Cardiac fibroblast (primary cell): ENCODE measurements around the gene TRIM7.
"Not testable (repeated sequence)": the region's sequence is repeated elsewhere in the genome, so short reads cannot be mapped to it uniquely, and the experiment has no call there.

Experiments
- DNase-seq, 2 donors: peaks; one replicate each; pipeline versions ENCODE4 v3.0.0 to v3.0.0-alpha.2; 2010; ENCODE audit warnings: low read depth in 2 of 2
- H3K4me3 ChIP-seq, 2 donors: replicated peaks in 1 of 2; 1 replicate in 1 of 2; 2 replicates in 1 of 2; pipeline ENCODE4 v1.5.1; 2011; ENCODE audit warnings: low read depth in 2 of 2, low read length in 2 of 2, mild to moderate bottlenecking in 2 of 2, moderate library complexity in 1 of 2
- TF ChIP-seq, protein P1 (sequence below): IDR thresholded peaks from one replicate; pipeline ENCODE4 v1.5.1; 2011; ENCODE audit warnings: low read depth, mild to moderate bottlenecking, low read length, inconsistent platforms

The TRIM7 gene

GRCh38 chr5:181181650-181182565 is 23.1 kb downstream of the TRIM7 start:
- peak; percentile 80 to 84 for DNase-seq
- no peak overlapping the region for H3K4me3 ChIP-seq

DNA sequence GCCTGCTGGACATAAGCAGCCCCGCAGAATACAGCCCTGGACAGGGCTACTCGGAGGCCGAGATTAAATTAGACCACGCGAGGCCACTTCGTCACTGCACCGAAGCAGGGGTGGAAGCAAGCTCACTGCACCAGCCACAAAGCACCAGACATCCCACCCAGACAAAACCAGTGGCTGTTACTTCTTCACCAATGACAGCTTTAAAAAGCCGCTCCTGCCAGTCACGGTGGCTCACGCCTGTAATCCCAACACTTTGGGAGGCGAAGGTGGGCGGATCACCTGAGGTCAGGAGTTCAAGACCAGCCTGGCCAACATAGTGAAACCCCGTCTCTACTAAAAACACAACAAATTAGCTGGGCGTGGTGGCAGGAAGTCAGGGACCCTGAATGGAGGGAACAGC is 27.4 kb downstream of the TRIM7 start:
- DNase-seq, H3K4me3 ChIP-seq: not testable (repeated sequence)

More at GRCh38 chr5:181181650-181182565, 23.1 kb downstream of the TRIM7 start:
- TF ChIP-seq, protein P1, sequence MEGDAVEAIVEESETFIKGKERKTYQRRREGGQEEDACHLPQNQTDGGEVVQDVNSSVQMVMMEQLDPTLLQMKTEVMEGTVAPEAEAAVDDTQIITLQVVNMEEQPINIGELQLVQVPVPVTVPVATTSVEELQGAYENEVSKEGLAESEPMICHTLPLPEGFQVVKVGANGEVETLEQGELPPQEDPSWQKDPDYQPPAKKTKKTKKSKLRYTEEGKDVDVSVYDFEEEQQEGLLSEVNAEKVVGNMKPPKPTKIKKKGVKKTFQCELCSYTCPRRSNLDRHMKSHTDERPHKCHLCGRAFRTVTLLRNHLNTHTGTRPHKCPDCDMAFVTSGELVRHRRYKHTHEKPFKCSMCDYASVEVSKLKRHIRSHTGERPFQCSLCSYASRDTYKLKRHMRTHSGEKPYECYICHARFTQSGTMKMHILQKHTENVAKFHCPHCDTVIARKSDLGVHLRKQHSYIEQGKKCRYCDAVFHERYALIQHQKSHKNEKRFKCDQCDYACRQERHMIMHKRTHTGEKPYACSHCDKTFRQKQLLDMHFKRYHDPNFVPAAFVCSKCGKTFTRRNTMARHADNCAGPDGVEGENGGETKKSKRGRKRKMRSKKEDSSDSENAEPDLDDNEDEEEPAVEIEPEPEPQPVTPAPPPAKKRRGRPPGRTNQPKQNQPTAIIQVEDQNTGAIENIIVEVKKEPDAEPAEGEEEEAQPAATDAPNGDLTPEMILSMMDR: peak; percentile 81

GRCh38 chr5:181176254-181176952 is 28.6 kb downstream of the TRIM7 start:
- no peak for DNase-seq
- no peak overlapping the region for H3K4me3 ChIP-seq
- TF ChIP-seq, protein P1: no peak

DNA sequence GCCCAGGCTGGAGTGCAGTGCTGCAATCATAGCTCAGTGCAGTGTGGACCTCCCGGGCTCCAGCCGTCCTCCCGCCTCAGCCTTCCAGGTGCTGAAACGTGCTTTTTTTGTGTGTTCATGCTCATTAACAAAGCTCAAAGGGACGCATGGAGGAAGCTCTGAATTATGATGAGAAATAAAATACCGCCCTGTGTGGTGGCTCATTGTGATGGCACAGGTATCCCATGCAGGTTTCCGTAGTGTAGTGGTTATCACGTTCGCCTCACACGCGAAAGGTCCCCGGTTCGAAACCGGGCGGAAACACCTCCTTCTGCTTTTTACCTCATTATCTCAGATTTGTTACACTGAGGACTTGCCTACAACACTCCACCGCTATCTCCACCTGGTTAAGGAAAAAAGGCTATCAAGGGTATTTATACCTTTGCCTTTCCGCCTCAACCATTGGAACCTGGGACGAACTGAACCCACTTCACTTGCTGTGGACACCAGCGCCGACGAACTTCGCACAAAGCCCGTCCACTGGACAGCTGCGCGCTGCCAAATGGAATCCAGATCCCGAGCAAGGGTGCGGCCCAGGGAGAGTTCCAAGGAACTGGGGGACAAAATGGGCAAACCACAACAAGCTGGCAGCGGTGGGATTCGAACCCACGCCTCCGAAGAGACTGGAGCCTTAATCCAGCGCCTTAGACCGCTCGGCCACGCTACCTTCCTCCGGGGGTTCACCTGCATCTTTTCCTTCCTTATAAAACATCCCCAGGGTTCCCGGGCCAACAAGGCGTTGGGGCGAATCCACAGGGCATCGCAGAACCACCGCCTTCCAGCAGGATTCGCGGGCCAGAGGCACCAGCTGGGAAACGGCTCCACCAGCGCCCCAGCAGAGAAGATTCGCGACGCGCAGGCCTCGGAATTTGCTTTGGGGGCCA is 31.3 kb downstream of the TRIM7 start:
- H3K4me3 ChIP-seq: peak overlapping the region in 1 of 2 donors; percentile 16
- peak in 1 of 2 donors; percentile 94 for DNase-seq
- TF ChIP-seq, protein P1: no peak

- no peak for DNase-seq
- TF ChIP-seq, protein P1: no peak
- no peak overlapping the region for H3K4me3 ChIP-seq
Observed at GRCh38 chr5:181173027-181173419, 32.0 kb downstream of the TRIM7 start.

GRCh38 chr5:181171782-181172181 is 33.2 kb downstream of the TRIM7 start:
- no peak for DNase-seq
- H3K4me3 ChIP-seq: no peak overlapping the region
- TF ChIP-seq, protein P1: no peak
